ENCODE results near the gene PUDP.
"Not testable (repeated sequence)": the region's sequence is repeated elsewhere in the genome, so short reads cannot be mapped to it uniquely, and the experiment has no call there.

PUDP gene

GRCh38 chrX:7190157-7190556 is 42.2 kb upstream of the PUDP start:
- no peaks in the 10 kb centered on the region for H3K79me2 ChIP-seq (ENCODE audit: insufficient read depth, low read depth)
- TF ChIP-seq CTCF (conservative IDR thresholded peaks at IDR 0.05; ENCODE audit: low read depth, low read length), result no peak
- H3K4me2 ChIP-seq, result no peak overlapping the region
- H3K4me3 ChIP-seq (IDR thresholded peaks at IDR 0.05; ENCODE audit: insufficient read depth, low read depth, low read length), result no peak overlapping the region
- no peak overlapping the region for H2AFZ ChIP-seq (ENCODE audit: low read depth)
- H4K20me1 ChIP-seq (ENCODE audit: insufficient read depth), result no peaks in the 10 kb centered on the region
- H3K36me3 ChIP-seq (ENCODE audit: insufficient read depth), result no peaks in the 10 kb centered on the region
- no peaks in the 10 kb centered on the region for H3K4me1 ChIP-seq (ENCODE audit: low read depth, poor library complexity, severe bottlenecking)
- H3K27ac ChIP-seq, result no peak overlapping the region
- no peaks in the 10 kb centered on the region for H3K27me3 ChIP-seq (ENCODE audit: insufficient read depth, low read depth)
- H3K9ac ChIP-seq, result no peak overlapping the region

DNA sequence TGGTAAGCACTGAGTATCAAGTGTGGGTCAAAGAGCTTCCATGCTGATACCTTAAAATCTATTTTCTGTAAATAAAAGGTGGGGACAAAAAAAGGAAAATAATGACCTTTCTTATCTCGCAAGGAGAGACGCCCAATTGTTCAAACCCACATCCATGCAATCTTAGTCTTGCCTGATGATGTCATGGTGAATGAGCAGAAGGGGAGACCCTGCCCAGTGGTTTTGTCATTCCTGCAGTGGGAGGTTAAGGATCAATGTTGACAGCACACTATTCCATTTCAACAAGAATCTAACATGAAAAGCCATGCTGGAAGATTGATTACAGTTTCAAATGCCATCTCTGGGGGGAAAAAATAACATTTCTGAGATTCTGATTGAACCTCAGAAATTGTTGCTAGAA is 40.7 kb upstream of the PUDP start:
- Histone ChIP-seq H3K27me3 (ENCODE audit: insufficient read depth, low read depth) (no peaks in the 10 kb centered on the region), H3K27ac (no peak overlapping the region), H4K20me1 (ENCODE audit: insufficient read depth) (no peaks in the 10 kb centered on the region), H2AFZ (ENCODE audit: low read depth) (no peak overlapping the region), H3K4me1 (ENCODE audit: low read depth, poor library complexity, severe bottlenecking) (no peaks in the 10 kb centered on the region), H3K4me2 (no peak overlapping the region), H3K4me3 (IDR thresholded peaks at IDR 0.05; ENCODE audit: insufficient read depth, low read depth, low read length) (no peak overlapping the region), H3K79me2 (ENCODE audit: insufficient read depth, low read depth) (no peaks in the 10 kb centered on the region), H3K9ac (no peak overlapping the region), H3K36me3 (ENCODE audit: insufficient read depth) (no peaks in the 10 kb centered on the region)
- no peak for TF ChIP-seq CTCF (conservative IDR thresholded peaks at IDR 0.05; ENCODE audit: low read depth, low read length)

- Histone ChIP-seq H3K27ac (no peak overlapping the region), H2AFZ (ENCODE audit: low read depth) (no peak overlapping the region), H3K4me2 (no peak overlapping the region), H4K20me1 (ENCODE audit: insufficient read depth) (no peaks in the 10 kb centered on the region), H3K36me3 (ENCODE audit: insufficient read depth) (no peaks in the 10 kb centered on the region), H3K9ac (no peak overlapping the region), H3K79me2 (ENCODE audit: insufficient read depth, low read depth) (no peaks in the 10 kb centered on the region), H3K27me3 (ENCODE audit: insufficient read depth, low read depth) (no peaks in the 10 kb centered on the region), H3K4me1 (ENCODE audit: low read depth, poor library complexity, severe bottlenecking) (no peaks in the 10 kb centered on the region), H3K4me3 (IDR thresholded peaks at IDR 0.05; ENCODE audit: insufficient read depth, low read depth, low read length) (no peak overlapping the region)
- TF ChIP-seq CTCF (conservative IDR thresholded peaks at IDR 0.05; ENCODE audit: low read depth, low read length), result no peak
Observed at GRCh38 chrX:7184816-7185215, 36.9 kb upstream of the PUDP start.

DNA sequence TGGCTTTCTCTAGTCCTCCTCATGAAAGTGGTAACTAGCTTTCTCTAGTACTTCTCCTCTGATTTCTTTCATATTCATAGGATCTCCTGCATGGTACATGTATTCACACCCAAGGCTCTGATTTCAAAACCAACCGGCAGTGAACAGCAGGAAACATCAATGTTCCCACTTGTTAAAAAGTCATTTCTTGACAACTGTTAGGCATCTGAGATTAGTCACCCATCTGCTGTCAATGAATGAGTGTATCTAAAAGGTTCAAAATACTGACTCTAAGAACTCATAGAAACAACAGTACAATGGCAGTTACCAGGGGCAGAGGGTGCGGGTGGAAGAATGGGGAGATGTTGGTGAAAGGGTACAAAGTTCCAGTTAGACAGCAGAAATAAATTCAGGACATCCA is 31.5 kb upstream of the PUDP start:
- no peak for TF ChIP-seq CTCF (conservative IDR thresholded peaks at IDR 0.05; ENCODE audit: low read depth, low read length)
- Histone ChIP-seq H3K4me3 (IDR thresholded peaks at IDR 0.05; ENCODE audit: insufficient read depth, low read depth, low read length) (no peak overlapping the region), H3K9ac (no peak overlapping the region), H3K4me2 (no peak overlapping the region), H4K20me1 (ENCODE audit: insufficient read depth) (no peaks in the 10 kb centered on the region), H2AFZ (ENCODE audit: low read depth) (no peak overlapping the region), H3K27me3 (ENCODE audit: insufficient read depth, low read depth) (no peaks in the 10 kb centered on the region), H3K36me3 (ENCODE audit: insufficient read depth) (no peaks in the 10 kb centered on the region), H3K27ac (no peak overlapping the region), H3K4me1 (ENCODE audit: low read depth, poor library complexity, severe bottlenecking) (no peaks in the 10 kb centered on the region), H3K79me2 (ENCODE audit: insufficient read depth, low read depth) (no peaks in the 10 kb centered on the region)

- H3K4me1 ChIP-seq (ENCODE audit: low read depth, poor library complexity, severe bottlenecking); H3K27ac ChIP-seq; H3K36me3 ChIP-seq (ENCODE audit: insufficient read depth); H3K4me3 ChIP-seq (IDR thresholded peaks at IDR 0.05; ENCODE audit: insufficient read depth, low read depth, low read length); H2AFZ ChIP-seq (ENCODE audit: low read depth); H3K79me2 ChIP-seq (ENCODE audit: insufficient read depth, low read depth); H4K20me1 ChIP-seq (ENCODE audit: insufficient read depth); H3K27me3 ChIP-seq (ENCODE audit: insufficient read depth, low read depth); H3K4me2 ChIP-seq; H3K9ac ChIP-seq: not testable (repeated sequence)
Observed at GRCh38 chrX:7178859-7179258, 30.9 kb upstream of the PUDP start.

Measured in KMS-11 (cell line).